Activated CD4-positive, alpha-beta memory T cell treated with anti-CD3 and anti-CD28 coated beads for 36 hours (primary cell): ENCODE measurements around the gene MAP3K3. TPM values are rescaled to one million over a fixed set of nuclear protein-coding genes. Genes with fewer than 3 reads are reported as not detected.
A peak's percentile ranks its signal among the peaks of the same experiment; 100 is the strongest.

Source experiments
- CTCF ChIA-PET: fragments of 350-600 bp; sonication (Branson Sonifier 250); formaldehyde crosslinking; loops from one replicate; lab custom pipeline; 2021; ENCODE audit warnings: antibody characterized with exemption, inconsistent platforms; lab: Charles Lee
- POLR2A ChIA-PET: fragments of 350-600 bp; sonication (Branson Sonifier 250); formaldehyde crosslinking; loops from one replicate; lab custom pipeline; 2021; ENCODE audit warnings: antibody characterized with exemption; lab: Charles Lee
- DNase-seq: peaks from one replicate; pipeline ENCODE4 v3.0.0-alpha.2; 2020
- H3K27ac Mint-ChIP-seq: one replicate; pipeline ENCODE4 v1.8.0; 2021; ENCODE audit warnings: mixed read lengths
- H3K27me3 Mint-ChIP-seq: one replicate; pipeline ENCODE4 v1.8.0; 2021; ENCODE audit warnings: mixed read lengths
- H3K36me3 Mint-ChIP-seq: one replicate; pipeline ENCODE4 v1.8.0; 2021; ENCODE audit warnings: mixed read lengths
- H3K4me1 Mint-ChIP-seq: one replicate; pipeline ENCODE4 v1.8.0; 2021; ENCODE audit warnings: low read depth, mixed read lengths
- H3K4me3 Mint-ChIP-seq: one replicate; pipeline ENCODE4 v1.8.0; 2021; ENCODE audit warnings: mild to moderate bottlenecking, mixed read lengths
- H3K9me3 Mint-ChIP-seq: one replicate; pipeline ENCODE4 v1.8.0; 2021; ENCODE audit warnings: mixed read lengths
- intact Hi-C: fragments of 100-400 bp; cut with micrococcal nuclease; formaldehyde crosslinking; loops from one replicate; pipeline ENCODE4 v1.15.1; 2023
- total RNA-seq, 2 experiments: library from RNA; stranded (reverse); gene quantifications; one replicate each; pipeline ENCODE4 v1.2.3, GENCODE V29; 2021

Gene MAP3K3
- total RNA-seq, 2 experiments from 2014 or later: 32.8 to 34.0 TPM

DNA sequence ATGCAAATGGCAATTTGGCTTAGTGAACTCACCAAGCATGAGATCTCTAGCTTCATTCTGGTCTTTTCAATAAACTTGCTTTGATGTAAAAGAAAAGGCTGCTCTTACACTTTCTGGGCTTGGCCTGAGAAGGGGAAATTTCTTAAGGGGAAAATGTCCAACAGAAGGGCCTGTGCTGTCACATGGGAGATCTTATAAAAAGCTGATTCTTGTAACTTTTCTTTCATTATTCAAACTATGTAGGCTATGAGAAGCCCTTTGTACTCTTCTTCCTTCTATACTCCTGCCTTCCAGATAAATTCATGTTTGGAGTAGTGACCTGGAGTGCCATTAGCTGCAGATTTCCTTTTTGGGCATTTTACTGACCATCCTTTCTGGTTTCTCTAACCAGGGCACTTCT lies 60.8 kb downstream of the MAP3K3 start:
- H3K27ac Mint-ChIP-seq: no peak overlapping the region

DNA sequence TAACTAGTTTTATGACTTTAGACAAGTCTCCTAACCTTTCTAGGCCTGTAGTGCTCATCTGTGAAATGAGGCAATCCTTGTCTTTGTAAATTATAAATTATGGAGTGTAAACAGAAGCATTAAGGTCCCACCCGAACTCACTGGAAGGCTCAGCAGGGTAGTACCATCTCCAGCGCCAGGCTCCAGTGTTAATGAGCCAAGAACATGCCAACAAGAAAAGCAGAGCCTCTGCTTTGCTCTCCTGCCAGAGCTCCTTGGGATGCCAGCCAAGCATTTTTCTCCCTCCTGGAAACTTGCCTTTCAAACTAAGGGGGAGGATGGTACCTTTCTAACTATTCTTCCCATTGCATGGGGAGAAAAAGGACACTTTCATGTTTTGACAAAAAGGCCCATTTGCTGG lies 62.8 kb downstream of the MAP3K3 start:
- no peak overlapping the region for H3K4me3 Mint-ChIP-seq
- no peak overlapping the region for H3K27ac Mint-ChIP-seq
- no peaks in the 10 kb centered on the region for H3K9me3 Mint-ChIP-seq
- peaks cover 8% of the 10 kb centered on the region for H3K36me3 Mint-ChIP-seq
- H3K4me1 Mint-ChIP-seq: peaks cover 18% of the 10 kb centered on the region
- no peak for DNase-seq
- intact Hi-C loops: no loop called here
- ChIA-PET CTCF (interaction anchor here (1.0 to 1.2 kb wide), 2 partner anchors 74 to 259 kb away, joined by 3 read pairs; no protein-coding TSS in a partner anchor), POLR2A (no interaction called here)
- H3K27me3 Mint-ChIP-seq: no peaks in the 10 kb centered on the region

More for the DNA sequence above, 60.8 kb downstream of the MAP3K3 start:
- ChIA-PET CTCF (no interaction called here), POLR2A (interaction anchor here (0.6 kb wide), 1 partner anchor 142 kb away, joined by 5 read pairs; no protein-coding TSS in a partner anchor)
- no peak overlapping the region for H3K4me3 Mint-ChIP-seq
- intact Hi-C loops: no loop called here
- DNase-seq: no peak
- no peaks in the 10 kb centered on the region for H3K9me3 Mint-ChIP-seq
- H3K36me3 Mint-ChIP-seq: peaks cover 8% of the 10 kb centered on the region
- H3K27me3 Mint-ChIP-seq: no peaks in the 10 kb centered on the region
- peaks cover 14% of the 10 kb centered on the region for H3K4me1 Mint-ChIP-seq

DNA sequence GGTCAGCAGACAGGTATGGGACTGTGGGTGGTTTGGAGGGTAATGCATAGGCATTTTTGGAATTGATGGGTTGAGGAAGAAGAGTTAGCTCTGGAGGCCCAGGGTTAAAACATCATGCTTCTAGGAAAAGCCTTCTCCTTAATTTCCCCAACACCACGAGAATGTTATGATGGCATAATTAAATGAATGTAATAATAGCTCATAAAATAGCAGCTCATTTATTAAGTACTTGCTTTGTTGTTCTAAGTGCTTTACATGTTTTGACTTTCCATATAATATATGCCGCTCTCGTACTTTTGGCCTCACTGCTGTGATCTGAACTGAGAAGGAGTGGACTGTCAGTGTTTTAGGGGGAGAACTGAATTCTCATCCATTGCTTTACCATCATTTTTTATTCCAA lies 63.4 kb downstream of the MAP3K3 start:
- no peak for DNase-seq
- ChIA-PET CTCF (interaction anchor here (1.0 to 1.2 kb wide), 2 partner anchors 74 to 260 kb away, joined by 3 read pairs; no protein-coding TSS in a partner anchor), POLR2A (no interaction called here)
- Mint-ChIP-seq H3K27me3 (no peaks in the 10 kb centered on the region), H3K27ac (peak overlapping the region; percentile 82), H3K9me3 (no peaks in the 10 kb centered on the region), H3K36me3 (peaks cover 11% of the 10 kb centered on the region), H3K4me1 (peaks cover 18% of the 10 kb centered on the region), H3K4me3 (no peak overlapping the region)
- intact Hi-C loops: no loop called here

DNA sequence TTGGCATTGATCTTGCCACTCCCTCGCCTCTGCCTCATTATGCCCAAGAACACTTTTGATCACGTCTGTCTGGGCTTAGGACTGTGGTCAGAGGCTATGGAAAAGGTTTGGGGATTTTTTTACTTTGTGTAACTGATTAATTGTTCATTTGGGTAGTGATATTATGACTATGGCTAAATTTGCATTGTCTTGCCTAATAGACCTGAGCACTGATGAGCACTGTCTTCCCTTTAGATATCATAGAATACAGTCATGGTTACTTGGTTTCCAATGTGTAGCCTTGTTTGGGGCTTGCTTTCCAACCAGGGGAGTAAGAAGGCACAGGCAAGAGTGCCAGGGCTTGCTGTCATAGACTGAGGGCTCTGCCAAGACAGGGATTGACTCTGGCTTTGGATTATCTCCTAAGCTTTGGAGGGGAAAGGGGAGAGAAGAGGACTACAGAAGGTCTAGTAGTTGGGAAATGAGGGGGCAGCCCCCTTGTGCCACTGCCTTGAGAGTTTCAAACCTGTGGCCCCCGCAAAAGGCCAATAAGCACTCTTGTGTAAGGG lies 64.0 kb downstream of the MAP3K3 start:
- Mint-ChIP-seq H3K36me3 (peaks cover 17% of the 10 kb centered on the region), H3K4me3 (no peak overlapping the region), H3K27me3 (no peaks in the 10 kb centered on the region), H3K27ac (peak overlapping the region; percentile 82), H3K4me1 (peaks cover 18% of the 10 kb centered on the region), H3K9me3 (no peaks in the 10 kb centered on the region)
- intact Hi-C loops: no loop called here
- CTCF ChIA-PET: interaction anchor here (1.0 to 1.4 kb wide), 4 partner anchors 25 to 261 kb away, joined by 3 read pairs; no protein-coding TSS in a partner anchor
- POLR2A ChIA-PET: interaction anchor here (1.1 to 1.3 kb wide), 2 partner anchors 12 to 15 kb away, joined by 3 to 4 read pairs; no protein-coding TSS in a partner anchor
- no peak for DNase-seq

DNA sequence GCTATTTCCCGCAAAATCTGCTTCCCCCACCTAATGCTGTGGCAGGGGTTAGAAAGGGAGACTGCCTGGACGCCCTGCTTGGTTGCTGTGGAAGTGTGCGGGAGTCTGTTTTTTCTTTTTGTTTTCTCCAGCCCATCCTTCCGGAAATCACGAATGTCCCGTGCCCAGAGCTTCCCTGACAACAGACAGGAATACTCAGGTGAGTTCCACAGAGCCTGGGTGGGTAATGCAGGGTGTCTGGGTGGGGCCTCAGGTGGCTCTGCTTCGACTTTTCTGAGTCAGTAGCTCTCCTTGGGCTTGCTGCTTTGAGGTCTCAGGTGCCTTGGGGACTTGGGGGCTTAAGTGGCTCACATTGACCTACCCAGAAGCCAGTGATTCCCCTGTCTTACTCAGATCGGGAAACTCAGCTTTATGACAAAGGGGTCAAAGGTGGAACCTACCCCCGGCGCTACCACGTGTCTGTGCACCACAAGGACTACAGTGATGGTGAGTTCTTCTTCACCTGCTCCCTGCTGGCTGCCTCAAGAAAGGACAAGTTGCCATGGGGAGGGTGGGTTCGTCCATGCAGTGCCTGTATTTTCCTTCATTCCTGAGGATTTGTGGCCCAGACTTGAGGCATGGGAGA lies 66.3 kb downstream of the MAP3K3 start:
- ChIA-PET POLR2A (interaction anchor here (1.8 kb wide), 1 partner anchor 9 kb away, joined by 5 read pairs; no protein-coding TSS in a partner anchor), CTCF (interaction anchor here (0.9 to 1.0 kb wide), 2 partner anchors 22 to 160 kb away, joined by 3 read pairs; no protein-coding TSS in a partner anchor)
- peaks cover 22% of the 10 kb centered on the region for H3K4me1 Mint-ChIP-seq
- H3K4me3 Mint-ChIP-seq: no peak overlapping the region
- intact Hi-C loops: no loop called here
- H3K36me3 Mint-ChIP-seq: peaks cover 23% of the 10 kb centered on the region
- DNase-seq: peak; percentile 41
- peak overlapping the region; percentile 65 for H3K27ac Mint-ChIP-seq
- no peaks in the 10 kb centered on the region for H3K9me3 Mint-ChIP-seq
- H3K27me3 Mint-ChIP-seq: no peaks in the 10 kb centered on the region

DNA sequence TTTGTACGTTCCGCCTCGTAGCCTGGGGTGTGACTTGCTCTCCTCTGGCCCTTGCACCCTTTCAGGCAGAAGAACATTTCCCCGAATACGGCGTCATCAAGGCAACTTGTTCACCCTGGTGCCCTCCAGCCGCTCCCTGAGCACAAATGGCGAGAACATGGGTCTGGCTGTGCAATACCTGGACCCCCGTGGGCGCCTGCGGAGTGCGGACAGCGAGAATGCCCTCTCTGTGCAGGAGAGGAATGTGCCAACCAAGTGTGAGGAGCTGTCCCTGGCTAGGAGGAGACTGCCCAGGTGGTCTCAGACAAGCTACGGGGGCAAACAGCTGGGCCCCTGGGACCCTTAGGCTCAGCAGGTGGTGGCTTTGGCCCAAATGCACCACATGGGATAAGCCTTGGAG lies 67.3 kb downstream of the MAP3K3 start:
- ChIA-PET CTCF (no interaction called here), POLR2A (no interaction called here)
- Mint-ChIP-seq H3K4me3 (no peak overlapping the region), H3K27me3 (no peaks in the 10 kb centered on the region), H3K36me3 (peaks cover 25% of the 10 kb centered on the region), H3K27ac (no peak overlapping the region), H3K9me3 (no peaks in the 10 kb centered on the region), H3K4me1 (peaks cover 22% of the 10 kb centered on the region)
- no peak for DNase-seq
- intact Hi-C loops: no loop called here

DNA sequence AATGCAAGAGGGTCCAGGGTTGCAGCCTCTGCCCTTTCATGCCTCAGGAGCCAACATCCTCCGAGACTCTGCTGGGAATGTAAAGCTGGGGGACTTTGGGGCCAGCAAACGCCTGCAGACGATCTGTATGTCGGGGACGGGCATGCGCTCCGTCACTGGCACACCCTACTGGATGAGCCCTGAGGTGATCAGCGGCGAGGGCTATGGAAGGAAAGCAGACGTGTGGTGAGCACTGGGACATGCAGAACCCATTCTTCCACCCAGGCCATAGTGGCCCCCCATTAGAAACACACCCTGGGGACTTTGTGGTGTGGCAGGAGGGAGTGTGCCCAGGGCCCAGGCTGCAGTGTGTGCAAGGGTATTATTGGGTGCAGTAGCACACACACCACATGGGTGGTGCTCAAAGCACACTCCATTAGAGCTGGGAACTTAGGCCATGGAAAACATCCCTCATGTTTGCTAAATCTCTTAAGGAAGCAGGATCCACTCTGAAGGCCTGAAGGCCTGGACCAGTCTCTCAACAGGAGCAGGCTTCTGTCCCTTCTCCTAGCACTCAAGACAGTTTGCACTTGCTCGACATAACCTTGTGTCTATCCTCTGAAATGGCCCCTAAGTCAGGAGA lies 70.1 kb downstream of the MAP3K3 start:
- Mint-ChIP-seq H3K4me1 (peaks cover 35% of the 10 kb centered on the region), H3K9me3 (no peaks in the 10 kb centered on the region), H3K36me3 (peaks cover 27% of the 10 kb centered on the region), H3K27me3 (no peaks in the 10 kb centered on the region), H3K27ac (no peak overlapping the region), H3K4me3 (no peak overlapping the region)
- POLR2A ChIA-PET: interaction anchor here (1.7 kb wide), 1 partner anchor 141 kb away, joined by 4 read pairs; no protein-coding TSS in a partner anchor
- no peak for DNase-seq
- intact Hi-C loops: no loop called here
- CTCF ChIA-PET: interaction anchor here (1.4 kb wide), 1 partner anchor 81 kb away, joined by 4 read pairs; no protein-coding TSS in a partner anchor

DNA sequence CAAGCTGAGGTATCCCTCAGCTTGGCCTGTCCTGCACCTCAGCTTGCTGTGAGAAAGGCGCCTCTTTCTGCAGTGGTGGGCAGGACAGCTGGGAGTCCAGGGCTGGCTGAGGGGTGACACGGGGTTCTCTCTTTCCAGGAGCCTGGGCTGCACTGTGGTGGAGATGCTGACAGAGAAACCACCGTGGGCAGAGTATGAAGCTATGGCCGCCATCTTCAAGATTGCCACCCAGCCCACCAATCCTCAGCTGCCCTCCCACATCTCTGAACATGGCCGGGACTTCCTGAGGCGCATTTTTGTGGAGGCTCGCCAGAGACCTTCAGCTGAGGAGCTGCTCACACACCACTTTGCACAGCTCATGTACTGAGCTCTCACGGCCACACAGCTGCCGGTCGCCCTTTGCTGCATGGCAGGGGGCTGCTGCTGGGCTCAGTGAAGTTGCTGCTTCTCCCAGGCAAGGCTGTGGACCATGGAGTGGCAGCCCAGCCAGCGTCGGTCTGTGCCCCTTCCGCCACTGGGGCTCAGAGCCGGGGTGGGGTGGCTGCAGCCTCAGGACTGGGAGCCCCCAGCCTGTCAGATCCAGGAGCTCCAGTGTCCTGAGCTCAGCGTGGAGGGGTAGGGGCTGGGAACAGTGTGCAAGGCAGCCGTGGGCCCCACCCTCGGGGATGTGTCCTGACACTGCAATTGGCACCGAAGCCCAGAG lies 71.3 kb downstream of the MAP3K3 start:
- no peak for DNase-seq
- intact Hi-C loops: no loop called here
- peak overlapping the region; percentile 5 for H3K27ac Mint-ChIP-seq
- H3K27me3 Mint-ChIP-seq: no peaks in the 10 kb centered on the region
- H3K36me3 Mint-ChIP-seq: peaks cover 32% of the 10 kb centered on the region
- H3K9me3 Mint-ChIP-seq: no peaks in the 10 kb centered on the region
- ChIA-PET POLR2A (interaction anchor here (1.7 kb wide), 1 partner anchor 140 kb away, joined by 4 read pairs; no protein-coding TSS in a partner anchor), CTCF (interaction anchor here (0.7 to 1.4 kb wide), 3 partner anchors 9 to 214 kb away, joined by 3 to 4 read pairs (median 3); no protein-coding TSS in a partner anchor)
- no peak overlapping the region for H3K4me3 Mint-ChIP-seq
- peaks cover 37% of the 10 kb centered on the region for H3K4me1 Mint-ChIP-seq

DNA sequence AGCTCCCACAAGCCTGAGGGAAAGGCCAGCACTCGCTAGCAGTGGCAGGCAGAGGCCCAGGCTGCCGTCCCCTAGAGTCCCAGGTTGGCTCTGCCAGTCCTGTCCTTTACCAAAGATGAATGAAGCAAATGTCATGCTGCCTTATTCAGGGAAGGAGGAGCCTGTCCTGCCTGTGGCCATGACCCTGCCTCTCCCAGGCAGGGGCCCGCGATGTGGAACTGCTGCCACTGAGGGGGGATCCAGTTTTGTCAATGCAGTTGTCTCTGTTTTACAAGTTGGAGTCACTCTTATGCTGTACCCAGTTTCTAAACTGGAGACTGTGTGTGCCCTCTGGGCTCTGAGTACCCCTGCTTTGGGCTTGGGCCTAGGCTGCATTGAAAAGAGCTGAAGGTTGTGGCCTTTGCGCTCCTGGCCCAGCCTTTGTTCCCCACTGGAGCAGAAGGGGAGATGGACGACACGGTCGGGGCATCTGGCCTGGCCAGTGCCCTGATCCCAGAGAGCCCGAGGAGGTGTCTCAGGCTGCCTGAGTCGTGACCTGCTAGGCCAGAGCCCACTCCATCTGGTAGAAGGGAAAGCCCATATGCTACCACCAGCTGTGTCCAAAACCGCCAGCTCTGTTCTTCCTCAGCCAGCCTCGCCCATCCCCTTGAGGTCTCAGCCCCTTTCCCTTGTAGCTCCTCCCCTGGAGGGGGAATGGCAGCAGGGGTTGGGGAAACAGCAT lies 72.2 kb downstream of the MAP3K3 start:
- DNase-seq: no peak
- peaks cover 33% of the 10 kb centered on the region for H3K36me3 Mint-ChIP-seq

DNA sequence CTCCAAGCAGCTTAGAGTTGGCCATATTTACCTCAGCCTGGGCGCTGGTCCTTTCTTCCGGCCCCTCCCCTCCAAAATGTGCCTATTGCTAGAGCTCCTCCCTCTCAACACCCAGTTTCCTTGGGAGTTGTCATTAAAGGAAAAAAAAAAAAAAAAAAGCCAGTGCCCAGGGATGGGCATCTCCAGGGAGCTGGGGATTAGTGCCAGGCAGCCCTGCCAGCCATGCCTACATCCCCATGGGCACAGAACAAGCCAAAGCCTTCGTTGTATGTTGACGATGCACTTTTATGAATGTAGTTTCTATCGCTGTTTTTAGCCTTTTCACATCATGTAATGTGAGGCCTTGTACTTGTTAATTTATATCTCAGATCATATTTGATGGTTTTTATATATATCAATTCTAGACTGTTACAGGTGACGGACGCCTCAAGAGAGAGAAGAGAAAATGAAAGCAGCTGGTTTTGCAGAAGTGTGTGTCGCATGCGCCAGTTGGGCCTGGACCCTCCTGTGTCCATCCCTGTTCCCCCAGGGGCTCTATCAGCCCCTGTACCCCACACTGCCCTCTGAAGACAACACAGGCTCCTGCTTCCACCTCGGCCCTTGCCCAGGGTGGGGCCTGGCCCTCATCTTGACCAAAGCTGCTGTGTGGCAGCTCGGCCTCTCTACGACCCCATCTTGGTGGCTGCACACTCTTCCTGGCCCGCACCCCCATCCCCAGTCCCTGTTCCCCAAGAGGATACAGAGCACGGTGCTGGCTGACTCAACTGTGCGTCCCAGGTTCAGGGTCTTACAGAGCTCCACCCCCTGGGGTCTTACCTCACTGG lies 72.9 kb downstream of the MAP3K3 start:
- peaks cover 33% of the 10 kb centered on the region for H3K36me3 Mint-ChIP-seq
- CTCF ChIA-PET: interaction anchor here (0.6 to 2.0 kb wide), 6 partner anchors 8 to 270 kb away, joined by 3 to 9 read pairs (median 3); partner anchors contain the start of gene CCDC47

More for the DNA sequence above, 72.2 kb downstream of the MAP3K3 start:
- POLR2A ChIA-PET: interaction anchor here (0.7 to 1.1 kb wide), 4 partner anchors 16 to 134 kb away, joined by 3 read pairs; no protein-coding TSS in a partner anchor
- no peaks in the 10 kb centered on the region for H3K9me3 Mint-ChIP-seq
- no peaks in the 10 kb centered on the region for H3K27me3 Mint-ChIP-seq
- H3K27ac Mint-ChIP-seq: peak overlapping the region; percentile 80
- intact Hi-C loops: no loop called here
- CTCF ChIA-PET: interaction anchor here (0.7 to 2.0 kb wide), 4 partner anchors 9 to 215 kb away, joined by 3 to 9 read pairs (median 3); no protein-coding TSS in a partner anchor
- peaks cover 37% of the 10 kb centered on the region for H3K4me1 Mint-ChIP-seq
- no peak overlapping the region for H3K4me3 Mint-ChIP-seq

More for the DNA sequence above, 72.9 kb downstream of the MAP3K3 start:
- Mint-ChIP-seq H3K27ac (peak overlapping the region; percentile 80), H3K4me3 (no peak overlapping the region), H3K9me3 (no peaks in the 10 kb centered on the region), H3K4me1 (peaks cover 37% of the 10 kb centered on the region), H3K27me3 (no peaks in the 10 kb centered on the region)
- POLR2A ChIA-PET: interaction anchor here (0.6 to 1.1 kb wide), 5 partner anchors 15 to 135 kb away, joined by 3 to 4 read pairs (median 3); no protein-coding TSS in a partner anchor
- DNase-seq: no peak
- intact Hi-C loops: loop anchor here (5.0 kb wide), 4 partner anchors 147 to 812 kb away; partner anchors contain the start of genes CEP95, CYB561, DDX5 and SMARCD2
